AG04449 (cell line): Measurements from ENCODE around the gene COQ5.
A peak's percentile ranks its signal among the peaks of the same experiment; 100 is the strongest.

Source experiments
- CTCF ChIA-PET: fragments of 350-600 bp; formaldehyde crosslinking; extraction: SDS; loops from one replicate; lab custom pipeline; 2021; ENCODE audit warnings: antibody characterized with exemption; lab: Yijun Ruan, JAX
- POLR2A ChIA-PET: fragments of 400-600, 350-600 bp; formaldehyde crosslinking; extraction: SDS; loops from one replicate; lab custom pipeline; 2020; ENCODE audit warnings: antibody characterized with exemption, inconsistent platforms; lab: Yijun Ruan, JAX
- DNase-seq: peaks from one replicate; pipeline ENCODE4 v3.0.0-alpha.2; 2010; ENCODE audit warnings: low read depth, low spot score
- H3K4me3 ChIP-seq: 2 replicates; pipeline ENCODE4 v1.5.1; 2011; ENCODE audit warnings: low read depth, mild to moderate bottlenecking, control low read depth, low read length
- CTCF ChIP-seq: IDR thresholded peaks from one replicate; pipeline ENCODE4 v1.5.1; 2011; ENCODE audit warnings: mild to moderate bottlenecking, moderate library complexity, low read length, control low read depth, inconsistent platforms; ENCODE audit not compliant: insufficient read depth; ENCODE audit errors: missing control alignments

The COQ5 gene

GRCh38 chr12:120539303-120539702, 10.3 kb upstream of the COQ5 start:
- no peak overlapping the region for H3K4me3 ChIP-seq
- no peak for TF ChIP-seq CTCF
- ChIA-PET CTCF (interaction anchor here (0.7 to 2.2 kb wide), 3 partner anchors 13 to 69 kb away, joined by 3 to 5 read pairs (median 3); partner anchors contain the start of gene DYNLL1), POLR2A (no interaction called here)
- no peak for DNase-seq

- TF ChIP-seq CTCF, result no peak
- DNase-seq, result no peak
- ChIA-PET CTCF (interaction anchor here (1.0 to 2.2 kb wide), 2 partner anchors 9 to 43 kb away, joined by 5 read pairs; partner anchors contain the start of gene DYNLL1), POLR2A (interaction anchor here (1.3 kb wide), 1 partner anchor 43 kb away, joined by 3 read pairs; the partner anchor contains the start of gene DYNLL1)
- H3K4me3 ChIP-seq, result no peak overlapping the region
Observed at GRCh38 chr12:120538281-120539156, 9.6 kb upstream of the COQ5 start.

GRCh38 chr12:120537856-120538220, 8.9 kb upstream of the COQ5 start:
- ChIA-PET POLR2A (interaction anchor here (1.3 kb wide), 1 partner anchor 42 kb away, joined by 3 read pairs; the partner anchor contains the start of gene DYNLL1), CTCF (interaction anchor here (1.0 to 2.2 kb wide), 2 partner anchors 8 to 42 kb away, joined by 5 read pairs; partner anchors contain the start of gene DYNLL1)
- no peak for TF ChIP-seq CTCF
- H3K4me3 ChIP-seq, result peak overlapping the region; percentile 13; the same call in 1 of the 2 replicates
- DNase-seq, result no peak

GRCh38 chr12:120536064-120536791, 7.3 kb upstream of the COQ5 start:
- ChIA-PET CTCF (interaction anchor here (1.3 to 1.7 kb wide), 3 partner anchors 39 to 106 kb away, joined by 3 to 7 read pairs (median 3); partner anchors contain the start of gene SRSF9), POLR2A (no interaction called here)
- TF ChIP-seq CTCF, result no peak
- no peak for DNase-seq
- peak overlapping the region; percentile 94 for H3K4me3 ChIP-seq

GRCh38 chr12:120534703-120535655, 6.0 kb upstream of the COQ5 start:
- ChIA-PET CTCF (interaction anchor here (1.1 to 1.7 kb wide), 2 partner anchors 19 to 105 kb away, joined by 3 read pairs; no protein-coding TSS in a partner anchor), POLR2A (interaction anchor here (1.1 kb wide), 1 partner anchor 15 kb away, joined by 4 read pairs; no protein-coding TSS in a partner anchor)
- H3K4me3 ChIP-seq, result peak overlapping the region; percentile 94
- no peak for TF ChIP-seq CTCF
- DNase-seq, result no peak
